ENCODE results near the gene RAB40C. TPM values are rescaled to one million over a fixed set of nuclear protein-coding genes. Genes with fewer than 3 reads are reported as not detected.

Gene RAB40C
- total and polyA plus RNA-seq, 9 of the 15 experiments (the other 6 are each of a cell fraction or from before 2014, with no cell fraction given): 0.17 to 23.4 (median 8.7) TPM

DNA sequence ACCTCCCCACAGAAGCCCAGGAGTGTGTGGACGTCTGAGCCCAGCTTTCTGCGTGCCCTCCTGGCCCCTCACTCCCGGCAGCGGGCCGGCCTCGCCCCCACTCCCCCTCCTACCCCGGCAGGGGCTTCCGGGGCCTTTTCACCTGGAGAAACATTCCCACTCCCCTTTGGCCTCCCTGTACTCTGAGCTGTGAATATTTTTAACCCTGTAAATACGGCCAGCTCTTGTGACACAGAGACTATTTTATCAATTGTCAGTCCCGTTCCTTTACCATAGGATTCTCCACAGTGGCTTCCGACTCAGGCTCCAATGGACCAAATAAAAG lies 35.6 kb upstream of the RAB40C start (continued):
- TF ChIP-seq KLF6 (CRISPR knock-in tag; IDR thresholded peaks at IDR 0.05; ENCODE audit: borderline replicate concordance) (no peak), KAT8 (IDR thresholded peaks at IDR 0.05; ENCODE audit: low read depth) (no peak), SIN3B (IDR thresholded peaks at IDR 0.05; ENCODE audit: low read depth) (no peak)

DNA sequence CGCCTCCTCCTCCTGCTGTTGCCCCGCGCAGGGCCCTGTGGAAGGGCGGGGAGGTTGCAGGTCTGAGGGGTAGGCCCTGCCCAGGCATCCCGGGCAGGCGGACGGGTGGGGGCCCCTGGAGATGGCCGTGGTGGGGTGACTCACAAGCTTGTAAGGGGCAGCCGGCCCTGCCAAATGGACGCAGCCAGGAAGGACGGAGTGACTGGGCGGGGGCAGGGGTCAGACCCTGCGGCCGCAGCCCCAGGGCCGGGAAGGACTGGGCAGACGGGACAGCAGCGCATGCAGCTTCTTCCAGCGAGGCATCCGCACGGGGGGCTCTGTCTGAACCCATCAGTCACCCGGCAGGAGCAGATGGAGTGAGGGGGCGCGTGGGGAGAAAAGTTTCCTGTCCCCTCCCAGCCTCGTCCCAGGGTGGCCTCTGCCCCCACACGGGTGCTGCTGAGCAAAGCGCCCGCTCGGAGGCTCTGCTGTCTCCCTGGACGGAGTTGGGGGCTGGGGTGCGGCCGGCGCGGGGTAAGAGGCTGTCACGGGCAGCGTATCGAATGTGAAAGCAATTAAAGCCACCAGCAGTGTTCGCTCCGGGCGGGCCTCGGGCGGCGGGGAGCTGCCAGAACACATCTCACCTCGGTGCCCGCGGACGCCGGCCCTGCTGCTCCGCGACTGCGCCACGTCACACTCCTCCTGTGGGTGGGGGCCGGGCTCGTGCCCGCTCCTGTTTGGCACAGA lies 35.1 kb upstream of the RAB40C start:
- H3K9me1 ChIP-seq (ENCODE audit: control insufficient read depth, insufficient read depth, low read length): no peaks in the 10 kb centered on the region
- WGBS (ENCODE audit: insufficient coverage, low coverage, missing lambda C conversion rate): 83% methylated on average over 26 of the region's 54 CpGs
- CTCF ChIA-PET (ENCODE audit: low intra/inter-chr PET ratio): no interaction called here
- H2AFZ ChIP-seq (ENCODE audit: low read depth, low read length): no peak overlapping the region
- FAIRE-seq (no peak), DNase-seq (ENCODE audit: extremely low read depth in 1 of 4, low spot score in 3 of 4) (no peak), ATAC-seq (no peak)
- H3K9ac ChIP-seq (ENCODE audit: insufficient read depth in 1 of 2, low read depth in 2 of 2, low read length in 2 of 2): no peak overlapping the region
- POLR2A ChIA-PET: interaction anchor here (0.6 to 1.1 kb wide), 2 partner anchors 18 to 75 kb away, joined by 3 to 4 read pairs; no protein-coding TSS in a partner anchor
- BruUV-seq (replicated peaks): no TSS peak
- intact Hi-C loops (cut with micrococcal nuclease): no loop called here
- no peak overlapping the region for H3K4me3 ChIP-seq
- in situ Hi-C loops (cut with MboI): no loop called here
- peaks cover 2% of the 10 kb centered on the region; the same call in 1 of the 3 replicates for H3K79me2 ChIP-seq (ENCODE audit: control insufficient read depth, insufficient read depth, low read length)
- H4K20me1 ChIP-seq (replicated peaks; ENCODE audit: control insufficient read depth, insufficient read depth, low read length): no peaks in the 10 kb centered on the region
- peak; percentile 46; the same call in 1 of the 2 replicates for TF ChIP-seq POLR2A (conservative IDR thresholded peaks at IDR 0.05)
- TF ChIP-seq ILF3 (IDR thresholded peaks at IDR 0.05; ENCODE audit: borderline replicate concordance): no peak
- TF ChIP-seq POLR2G (IDR thresholded peaks at IDR 0.05; ENCODE audit: low read depth, low read length): peak; percentile 61; the same call in 1 of the 2 replicates
- TF ChIP-seq RBM22 (IDR thresholded peaks at IDR 0.05; ENCODE audit: low read depth, low read length, poor library complexity, severe bottlenecking): peak; percentile 59
- no peak for TF ChIP-seq MAFK (IDR thresholded peaks at IDR 0.05; ENCODE audit: low read length)
- H3K4me1 ChIP-seq (replicated peaks in 1 of 2; ENCODE audit: control insufficient read depth in 2 of 2, insufficient read depth in 2 of 2, low read length in 2 of 2): peaks cover 0 to 60% of the 10 kb centered on the region in 2 experiments; a peak in 2 of 5 replicates
- H3K9me3 ChIP-seq (replicated peaks; ENCODE audit: control insufficient read depth, insufficient read depth, low read depth, low read length): no peaks in the 10 kb centered on the region
- H3K36me3 ChIP-seq (ENCODE audit: control insufficient read depth, insufficient read depth, low read length): peaks cover 37% of the 10 kb centered on the region; the same call in 1 of the 3 replicates
- H3K4me2 ChIP-seq (ENCODE audit: insufficient read depth, low read length): no peak overlapping the region
- H3K27me3 ChIP-seq (ENCODE audit: control insufficient read depth in 2 of 2, insufficient read depth in 2 of 2, low read length in 2 of 2): no peaks in the 10 kb centered on the region
- no peak overlapping the region for H3K27ac ChIP-seq (ENCODE audit: extremely low read depth, low read depth, low read length)
